GM12878 (cell line): Measurements from ENCODE around the gene JAG1. TPM values are rescaled to one million over a fixed set of nuclear protein-coding genes. Genes with fewer than 3 reads are reported as not detected.

Source experiments
- ATAC-seq: fragments of 200-7000 bp; cut with Tn5 transposase; 3 replicates; pipeline ENCODE4 v1.9.1; 2020; ENCODE audit warnings: mild to moderate bottlenecking, moderate library complexity
- BruUV-seq: library from RNA; stranded (reverse); fragments of 400-500 nt; replicated peaks from 2 replicates; lab custom pipeline; 2021; lab: Mats Ljungman, UMichigan
- CTCF ChIA-PET: fragments of 300-600 bp; sonication (Branson Sonifier 250); formaldehyde crosslinking; extraction: SDS; loops from one replicate; lab custom pipeline; 2021; ENCODE audit warnings: inconsistent platforms; lab: Yijun Ruan, JAX
- POLR2A ChIA-PET: fragments of 350-600 bp; formaldehyde crosslinking; extraction: SDS; loops from one replicate; lab custom pipeline; 2021; ENCODE audit warnings: inconsistent platforms; lab: Charles Lee
- RAD21 ChIA-PET: fragments of 300-600 bp; sonication (Branson Sonifier 250); formaldehyde crosslinking; loops from one replicate; lab custom pipeline; 2023; ENCODE audit warnings: antibody characterized with exemption; ENCODE audit not compliant: unreplicated experiment; lab: Charles Lee
- SMC1A ChIA-PET: fragments of 300-600 bp; sonication (Branson Sonifier 250); formaldehyde crosslinking; loops from one replicate; lab custom pipeline; 2023; ENCODE audit not compliant: unreplicated experiment, uncharacterized antibody; lab: Charles Lee
- DNase-seq: peaks from one replicate; pipeline ENCODE4 v3.0.0-alpha.2; 2011; ENCODE audit warnings: low read depth, low spot score
- FAIRE-seq: peaks from 3 replicates; lab custom pipeline; 2011; peaks lifted over from hg19 to GRCh38; lab: Jason Lieb, UNC
- H2AFZ ChIP-seq: 2 replicates; pipeline ENCODE4 v1.6.0; 2011; ENCODE audit warnings: low read depth, low read length, control low read depth; ENCODE audit not compliant: control insufficient read depth
- H3K27ac ChIP-seq: 2 replicates; pipeline ENCODE4 v1.5.1; 2011; ENCODE audit warnings: control low read depth; ENCODE audit not compliant: control insufficient read depth, insufficient read depth
- H3K27me3 ChIP-seq, 2 experiments: replicated peaks in 1 of 2; 2 replicates each; pipeline versions ENCODE4 v1.6.0 to v1.6.1; 2011; ENCODE audit warnings: low read length in 1 of 2; ENCODE audit not compliant: control insufficient read depth in 2 of 2, insufficient read depth in 2 of 2
- H3K36me3 ChIP-seq, 2 experiments: 2 replicates each; pipeline ENCODE4 v1.5.1; 2011; ENCODE audit warnings: low read length in 1 of 2; ENCODE audit not compliant: control insufficient read depth in 2 of 2, insufficient read depth in 2 of 2
- H3K4me1 ChIP-seq: 2 replicates; pipeline ENCODE4 v1.6.1; 2011; ENCODE audit warnings: mild to moderate bottlenecking, low read length, moderate library complexity, mixed read lengths; ENCODE audit not compliant: control insufficient read depth, insufficient read depth
- H3K4me2 ChIP-seq: 2 replicates; pipeline ENCODE4 v1.6.0; 2011; ENCODE audit warnings: control low read depth; ENCODE audit not compliant: control insufficient read depth, insufficient read depth
- H3K4me3 ChIP-seq: fragments of 200-600 bp; sonication (generic); 2 replicates; pipeline ENCODE4 v1.5.1; 2016
- H3K79me2 ChIP-seq: 2 replicates; pipeline ENCODE4 v1.6.0; 2011; ENCODE audit warnings: low read length; ENCODE audit not compliant: control insufficient read depth, insufficient read depth
- H3K9ac ChIP-seq: 2 replicates; pipeline ENCODE4 v1.8.0; 2011; ENCODE audit warnings: low read length, control low read depth, mixed read lengths; ENCODE audit not compliant: control insufficient read depth, insufficient read depth
- H3K9me3 ChIP-seq: replicated peaks from 3 replicates; pipeline ENCODE4 v1.5.1; 2011; ENCODE audit warnings: mild to moderate bottlenecking, low read length; ENCODE audit not compliant: control insufficient read depth, insufficient read depth
- H4K20me1 ChIP-seq: 2 replicates; pipeline ENCODE4 v1.6.0; 2011; ENCODE audit not compliant: control insufficient read depth, insufficient read depth
- BCLAF1 ChIP-seq: fragments of 450-650 bp; IDR thresholded peaks from 2 replicates; pipeline ENCODE4 v1.6.1; 2017; ENCODE audit warnings: antibody characterized with exemption, mild to moderate bottlenecking, moderate library complexity
- EGR1 ChIP-seq, 2 experiments: IDR thresholded peaks; 1 replicate in 1 of 2; 2 replicates in 1 of 2; pipeline ENCODE4 v1.6.1; 2011 to 2012; ENCODE audit warnings: low read depth in 2 of 2, low read length in 2 of 2, borderline replicate concordance in 1 of 2, mild to moderate bottlenecking in 1 of 2, moderate library complexity in 1 of 2
- ETV6 ChIP-seq, 2 experiments: fragments of 450-650 bp in 1 of 2; IDR thresholded peaks in 1 of 2; conservative IDR thresholded peaks in 1 of 2; 2 replicates each; pipeline ENCODE4 v1.6.1; 2014; ENCODE audit warnings: antibody characterized with exemption in 1 of 2, borderline replicate concordance in 1 of 2, low read depth in 1 of 2, mild to moderate bottlenecking in 1 of 2, moderate library complexity in 1 of 2
- HCFC1 ChIP-seq: fragments of 150-350 bp; IDR thresholded peaks from 2 replicates; pipeline ENCODE4 v1.6.1; 2014; ENCODE audit warnings: low read length
- IKZF1 ChIP-seq: fragments of 450-650 bp; conservative IDR thresholded peaks from 2 replicates; pipeline ENCODE4 v1.6.1; 2017; ENCODE audit warnings: antibody characterized with exemption, mild to moderate bottlenecking
- LARP7 ChIP-seq: fragments of 450-650 bp; IDR thresholded peaks from 2 replicates; pipeline ENCODE4 v1.6.1; 2017; ENCODE audit warnings: mild to moderate bottlenecking
- NR2C1 ChIP-seq: fragments of 450-650 bp; IDR thresholded peaks from 2 replicates; pipeline ENCODE4 v1.6.1; 2017; ENCODE audit warnings: antibody characterized with exemption, mild to moderate bottlenecking, moderate library complexity
- RCOR1 ChIP-seq: conservative IDR thresholded peaks from 2 replicates; pipeline ENCODE4 v1.6.1; 2012; ENCODE audit warnings: low read depth, low read length, improper control_type of control experiment
- RELA ChIP-seq: fragments of 450-650 bp; IDR thresholded peaks from 2 replicates; pipeline ENCODE4 v1.8.0; 2014; ENCODE audit warnings: borderline replicate concordance; ENCODE audit not compliant: partially characterized antibody
- RUNX3 ChIP-seq: IDR thresholded peaks from 2 replicates; pipeline ENCODE4 v1.6.1; 2012; ENCODE audit warnings: low read length, inconsistent platforms
- SMAD5 ChIP-seq: IDR thresholded peaks from 2 replicates; pipeline ENCODE4 v1.6.1; 2016; ENCODE audit warnings: antibody characterized with exemption, low read depth
- STAT3 ChIP-seq: IDR thresholded peaks from 2 replicates; pipeline ENCODE4 v1.6.1; 2011; ENCODE audit warnings: low read depth, low read length, improper control_type of control experiment
- YY1 ChIP-seq: IDR thresholded peaks from 2 replicates; pipeline ENCODE4 v1.6.1; 2011; ENCODE audit warnings: low read depth, mild to moderate bottlenecking, low read length
- ZNF24 ChIP-seq: fragments of 450-650 bp; IDR thresholded peaks from 2 replicates; pipeline ENCODE4 v1.6.1; 2017; ENCODE audit warnings: antibody characterized with exemption, mild to moderate bottlenecking
- ZSCAN29 ChIP-seq: fragments of 450-650 bp; IDR thresholded peaks from 2 replicates; pipeline ENCODE4 v1.6.1; 2017; ENCODE audit warnings: mild to moderate bottlenecking, moderate library complexity
- WGBS: methylation state at CpG from one replicate; pipeline ENCODE4 v1.1.6; 2016; ENCODE audit warnings: low lambda C conversion rate; ENCODE audit not compliant: insufficient replicate concordance, insufficient coverage; ENCODE audit errors: missing lambda C conversion rate; 5-methylcytosine and 5-hydroxymethylcytosine counted together
- in situ Hi-C: fragments of 300-500 bp; cut with MboI; formaldehyde crosslinking; loops from 9 replicates; pipeline ENCODE4 v1.14.3; 2018; ENCODE audit warnings: mixed read lengths
- intact Hi-C: fragments of 100-400 bp; cut with micrococcal nuclease; formaldehyde crosslinking; loops from one replicate; pipeline ENCODE4 v1.14.2; 2022; ENCODE audit not compliant: unreplicated experiment
- polyA plus RNA-seq, 11 experiments: library from polyadenylated mRNA; depleted of rRNA in 4 of 11; unstranded in 6 of 11; stranded (reverse) in 5 of 11; fragments of >200 nt; fragmentation: Nextera tagmentation in 4 of 11; fragmentation: Illumina TruSeq in 1 of 11; extraction: Ambion mirVana in 4 of 11; extraction: Trizol in 1 of 11; gene quantifications; 1 replicate in 1 of 11; 2 replicates in 10 of 11; pipeline versions ENCODE4 v1.2.1 to v1.2.3, GENCODE V29; 2011 to 2016; ENCODE audit warnings: inconsistent platforms in 2 of 11, missing spikeins in 2 of 11, low read depth in 1 of 11
- total RNA-seq, 4 experiments: library from RNA; depleted of rRNA in 3 of 4; stranded (reverse); fragments of >200 nt in 3 of 4; fragmentation: Illumina TruSeq in 1 of 4; extraction: Trizol in 1 of 4; gene quantifications; 2 replicates each; pipeline versions ENCODE4 v1.2.1 to v1.2.3, GENCODE V29; 2013 to 2021

The JAG1 gene
- total and polyA plus RNA-seq, 10 of the 15 experiments (the other 5 are each of a cell fraction or from before 2014, with no cell fraction given), result 0.66 to 6.9 (median 1.8) TPM

- TF ChIP-seq ETV6 (conservative IDR thresholded peaks at IDR 0.05 in 1 of 2, IDR thresholded peaks at IDR 0.05 in 1 of 2; ENCODE audit: borderline replicate concordance in 1 of 2, low read depth in 1 of 2) (no peak), ZSCAN29 (no peak)
Observed at GRCh38 chr20:10668677-10669368, 5.0 kb downstream of the JAG1 start (continued).

DNA sequence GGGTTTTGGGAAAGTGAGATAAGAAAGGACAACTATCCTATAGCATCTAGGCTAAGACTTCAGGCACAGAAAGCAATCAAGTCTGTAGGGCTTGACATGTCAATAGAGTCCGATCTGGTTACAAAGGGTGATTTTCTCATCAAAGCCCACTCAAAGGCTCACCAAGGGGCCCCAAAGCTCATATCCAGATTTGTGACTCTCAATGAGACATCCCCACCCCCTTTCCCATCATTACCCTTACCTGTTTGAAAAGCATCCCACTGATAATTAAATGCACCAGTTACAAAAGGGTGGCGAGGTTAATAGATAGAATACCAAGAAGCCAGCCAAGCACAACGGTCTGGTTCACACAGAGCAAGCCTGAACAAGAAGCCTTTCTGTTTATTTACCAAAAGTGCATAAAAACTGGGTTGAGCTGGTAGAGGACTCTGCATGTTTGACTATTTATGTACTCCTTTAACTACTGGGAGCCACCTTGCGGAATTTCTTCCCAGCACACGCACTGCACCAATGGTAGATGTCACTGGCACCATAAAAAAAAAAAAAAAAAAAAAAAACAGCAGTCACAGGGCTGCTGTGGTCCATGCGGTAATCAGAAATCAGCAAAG, 6.1 kb downstream of the JAG1 start:
- Histone ChIP-seq H3K9me3 (no peaks in the 10 kb centered on the region), H2AFZ (no peak overlapping the region), H3K9ac (no peak overlapping the region), H3K4me2 (no peak overlapping the region), H3K36me3 (no peaks in the 10 kb centered on the region; a peak in 3 of 4 replicates), H3K4me1 (peaks cover 29% of the 10 kb centered on the region), H3K4me3 (no peak overlapping the region), H4K20me1 (no peaks in the 10 kb centered on the region; the same call in 1 of the 2 replicates), H3K79me2 (peaks cover 8% of the 10 kb centered on the region), H3K27me3 (no peaks in the 10 kb centered on the region), H3K27ac (no peak overlapping the region)
- RAD21 ChIA-PET, result no interaction called here
- DNase-seq, result no peak
- CTCF ChIA-PET, result no interaction called here
- intact Hi-C loops (no loop called here), in situ Hi-C loops (no loop called here)
- FAIRE-seq, result no peak
- SMC1A ChIA-PET, result interaction anchor here (0.5 kb wide), 1 partner anchor 754 kb away, joined by 3 read pairs; no protein-coding TSS in a partner anchor
- ATAC-seq, result no peak
- BruUV-seq, result no TSS peak
- WGBS, result 75% methylated on average over 6 of the region's 6 CpGs
- no peak for TF ChIP-seq EGR1 (IDR thresholded peaks at IDR 0.05; ENCODE audit: borderline replicate concordance in 1 of 2, low read depth in 2 of 2, low read length in 2 of 2)
- TF ChIP-seq STAT3, result no peak
- TF ChIP-seq NR2C1, result no peak
- no peak for TF ChIP-seq RUNX3
- no peak for TF ChIP-seq RCOR1
- TF ChIP-seq IKZF1, result no peak
- no peak for TF ChIP-seq BCLAF1
- TF ChIP-seq YY1, result no peak
- TF ChIP-seq ZNF24, result no peak
- TF ChIP-seq LARP7, result no peak
- no peak for TF ChIP-seq RELA
- TF ChIP-seq SMAD5, result no peak
- no peak for TF ChIP-seq HCFC1
- POLR2A ChIA-PET, result interaction anchor here (0.7 kb wide), 1 partner anchor 544 kb away, joined by 3 read pairs; no protein-coding TSS in a partner anchor
